ENCODE data around the gene JAKMIP1.

Gene JAKMIP1

GRCh38 chr4:6043843-6044242 is 156.5 kb downstream of the JAKMIP1 start:
- DNase-seq (ENCODE audit: low spot score), result no peak

DNA sequence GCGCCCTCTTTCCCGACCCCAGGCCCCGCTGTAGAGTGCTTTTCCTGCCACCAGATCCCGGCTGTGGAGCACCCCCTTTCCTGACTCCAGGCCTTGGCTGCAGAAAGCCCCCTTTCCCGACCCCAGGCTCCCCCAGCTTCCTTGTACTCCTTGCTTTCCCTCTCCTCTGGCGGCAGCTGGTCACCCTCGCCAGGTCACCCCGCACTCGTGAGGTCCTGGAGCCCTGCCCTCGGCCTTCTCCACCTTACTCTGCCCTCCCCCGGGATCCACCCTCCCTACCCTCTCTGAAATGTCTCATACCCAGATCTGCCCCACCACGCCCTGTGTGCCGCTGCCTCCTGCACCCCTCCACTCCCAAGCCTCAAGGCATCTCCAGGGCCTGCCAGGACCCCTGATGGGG is 157.2 kb downstream of the JAKMIP1 start:
- no peak for DNase-seq (ENCODE audit: low spot score)

- no peak for DNase-seq (ENCODE audit: low spot score)
Observed at GRCh38 chr4:6042293-6043063, 157.9 kb downstream of the JAKMIP1 start.

- no peak for DNase-seq (ENCODE audit: low spot score)
Observed at GRCh38 chr4:6041800-6042199, 158.5 kb downstream of the JAKMIP1 start.

DNA sequence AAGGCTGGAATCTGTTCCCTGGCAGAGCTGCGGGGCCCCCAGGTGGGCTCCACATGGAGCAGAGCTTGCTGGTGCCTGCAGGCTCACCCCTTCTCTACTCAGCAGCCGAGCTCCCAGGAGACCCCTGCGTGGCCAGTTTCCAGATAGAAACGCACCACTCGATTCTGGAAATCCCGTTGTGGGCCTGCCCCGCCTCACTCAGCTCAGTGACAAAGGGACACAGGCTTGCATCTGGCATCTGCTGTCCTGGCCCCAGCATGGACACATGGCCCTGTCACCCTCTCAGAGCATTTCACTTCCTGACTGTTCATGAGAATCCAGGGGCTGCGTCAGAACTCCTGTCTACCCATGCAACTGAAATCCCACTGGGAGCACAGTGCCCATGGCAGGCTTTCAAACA is 161.6 kb downstream of the JAKMIP1 start:
- DNase-seq (ENCODE audit: low spot score), result no peak

- DNase-seq (ENCODE audit: low spot score), result no peak
Observed at GRCh38 chr4:6035786-6036185, 164.6 kb downstream of the JAKMIP1 start.

GRCh38 chr4:6033381-6033780 is 167.0 kb downstream of the JAKMIP1 start:
- DNase-seq (ENCODE audit: low spot score), result no peak

- no peak for DNase-seq (ENCODE audit: low spot score)
Observed at GRCh38 chr4:6032249-6033244, 167.8 kb downstream of the JAKMIP1 start.

GRCh38 chr4:6031846-6032245 is 168.5 kb downstream of the JAKMIP1 start:
- DNase-seq (ENCODE audit: low spot score), result no peak

- DNase-seq (ENCODE audit: low spot score), result no peak
Observed at GRCh38 chr4:6030679-6031078, 169.7 kb downstream of the JAKMIP1 start.

DNA sequence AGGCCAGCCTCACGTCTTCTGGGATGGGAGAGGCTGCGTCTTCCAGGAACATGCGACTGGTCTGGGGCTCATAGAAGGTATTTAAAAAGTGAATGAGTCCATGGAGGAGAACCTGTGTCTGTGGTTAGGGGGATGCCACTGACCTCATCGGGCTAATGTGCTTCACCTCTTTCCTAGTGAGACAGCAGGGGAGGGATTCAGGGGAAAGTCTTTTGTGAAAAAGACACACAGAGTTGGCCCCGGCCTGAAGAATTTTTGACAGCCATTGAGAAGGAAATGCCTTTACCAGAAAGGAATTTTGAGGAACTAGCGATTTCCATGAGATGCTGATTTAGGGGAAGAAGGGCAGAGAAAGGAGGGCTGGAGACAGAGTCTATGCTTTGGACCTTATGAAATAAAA is 171.1 kb downstream of the JAKMIP1 start:
- no peak for DNase-seq (ENCODE audit: low spot score)

- no peak for DNase-seq (ENCODE audit: low spot score)
Observed at GRCh38 chr4:6028168-6028567, 172.2 kb downstream of the JAKMIP1 start.

DNA sequence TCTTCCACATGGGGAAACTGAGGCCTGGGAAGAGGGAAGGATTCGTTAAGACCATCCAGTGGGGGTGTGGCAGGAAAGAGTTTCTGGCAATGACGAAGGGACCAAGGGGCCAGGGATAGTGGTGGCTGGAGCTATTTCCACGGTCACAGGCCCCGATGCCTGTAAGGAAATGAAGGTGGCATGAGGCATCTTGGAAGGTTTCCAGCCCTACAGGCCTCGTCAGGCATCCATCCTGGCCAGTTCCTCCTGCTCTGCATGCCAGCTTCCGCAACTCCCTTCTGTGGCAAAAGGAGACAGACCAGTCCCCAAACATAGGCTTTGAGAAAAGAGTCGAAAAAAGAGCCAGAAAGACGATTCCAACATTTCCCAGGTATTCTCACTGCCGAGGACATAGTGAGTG is 173.0 kb downstream of the JAKMIP1 start:
- no peak for DNase-seq (ENCODE audit: low spot score)

- no peak for DNase-seq (ENCODE audit: low spot score)
Observed at GRCh38 chr4:6024313-6024960, 175.9 kb downstream of the JAKMIP1 start.

DNA sequence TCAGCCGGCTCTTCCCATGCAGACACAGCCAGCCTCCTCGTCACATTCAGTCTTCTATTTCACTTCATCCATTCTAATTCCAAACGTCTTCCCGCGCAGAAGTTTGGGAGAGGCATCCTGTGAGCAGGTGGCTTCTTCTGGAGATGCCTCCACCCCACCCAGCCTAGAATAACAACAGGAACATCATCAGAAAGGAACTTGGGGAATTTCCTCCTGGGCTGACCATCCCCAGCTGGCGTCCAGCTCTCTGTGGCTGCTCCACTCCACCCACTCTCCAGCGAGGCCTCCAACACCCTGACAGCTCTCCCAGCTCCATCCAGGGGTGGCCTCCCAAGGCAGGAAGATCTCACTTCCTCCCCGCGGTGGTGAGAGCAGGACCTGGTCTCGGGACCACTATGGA is 176.6 kb downstream of the JAKMIP1 start:
- DNase-seq (ENCODE audit: low spot score), result no peak

- DNase-seq (ENCODE audit: low spot score), result no peak
Observed at GRCh38 chr4:6022607-6023288, 177.6 kb downstream of the JAKMIP1 start.

DNA sequence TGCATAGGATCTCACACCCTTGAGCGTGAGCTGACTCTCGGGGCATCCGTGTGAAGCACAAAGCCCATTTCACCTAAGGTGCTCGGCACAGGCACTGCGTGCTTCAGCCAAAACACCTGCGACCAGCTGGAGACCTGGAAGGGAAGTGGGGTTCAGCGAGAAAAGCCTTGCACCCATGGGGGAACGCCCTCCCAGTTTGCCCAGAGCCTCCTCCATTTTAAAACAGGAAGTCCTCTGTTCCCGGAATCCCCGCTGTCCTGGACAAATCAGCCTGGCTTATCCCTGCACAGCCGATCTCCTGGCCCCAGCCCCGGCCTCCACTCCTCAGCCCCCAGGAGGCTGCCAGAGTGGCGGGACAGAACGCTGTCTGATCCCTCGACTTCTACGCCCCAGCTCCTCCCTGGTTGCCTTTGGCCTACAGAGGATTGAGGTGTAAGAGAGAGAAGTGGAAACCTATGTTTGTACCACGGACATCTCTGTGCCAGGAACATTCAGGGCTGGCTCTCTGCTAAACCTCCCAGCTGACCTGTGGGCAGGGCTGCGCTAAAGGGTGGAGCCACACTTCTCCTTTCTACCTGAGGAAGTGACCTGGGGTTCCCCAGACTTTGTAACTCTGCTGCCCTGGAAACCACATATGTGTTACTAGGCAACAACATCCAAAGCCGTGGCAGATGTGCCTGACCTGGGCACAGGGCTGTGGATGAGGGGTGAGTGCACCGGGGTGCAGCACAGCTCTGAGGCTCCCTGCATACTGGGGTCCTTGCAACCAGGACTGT is 178.3 kb downstream of the JAKMIP1 start:
- DNase-seq (ENCODE audit: low spot score), result no peak

GRCh38 chr4:6020613-6021012 is 179.7 kb downstream of the JAKMIP1 start:
- no peak for DNase-seq (ENCODE audit: low spot score)

DNA sequence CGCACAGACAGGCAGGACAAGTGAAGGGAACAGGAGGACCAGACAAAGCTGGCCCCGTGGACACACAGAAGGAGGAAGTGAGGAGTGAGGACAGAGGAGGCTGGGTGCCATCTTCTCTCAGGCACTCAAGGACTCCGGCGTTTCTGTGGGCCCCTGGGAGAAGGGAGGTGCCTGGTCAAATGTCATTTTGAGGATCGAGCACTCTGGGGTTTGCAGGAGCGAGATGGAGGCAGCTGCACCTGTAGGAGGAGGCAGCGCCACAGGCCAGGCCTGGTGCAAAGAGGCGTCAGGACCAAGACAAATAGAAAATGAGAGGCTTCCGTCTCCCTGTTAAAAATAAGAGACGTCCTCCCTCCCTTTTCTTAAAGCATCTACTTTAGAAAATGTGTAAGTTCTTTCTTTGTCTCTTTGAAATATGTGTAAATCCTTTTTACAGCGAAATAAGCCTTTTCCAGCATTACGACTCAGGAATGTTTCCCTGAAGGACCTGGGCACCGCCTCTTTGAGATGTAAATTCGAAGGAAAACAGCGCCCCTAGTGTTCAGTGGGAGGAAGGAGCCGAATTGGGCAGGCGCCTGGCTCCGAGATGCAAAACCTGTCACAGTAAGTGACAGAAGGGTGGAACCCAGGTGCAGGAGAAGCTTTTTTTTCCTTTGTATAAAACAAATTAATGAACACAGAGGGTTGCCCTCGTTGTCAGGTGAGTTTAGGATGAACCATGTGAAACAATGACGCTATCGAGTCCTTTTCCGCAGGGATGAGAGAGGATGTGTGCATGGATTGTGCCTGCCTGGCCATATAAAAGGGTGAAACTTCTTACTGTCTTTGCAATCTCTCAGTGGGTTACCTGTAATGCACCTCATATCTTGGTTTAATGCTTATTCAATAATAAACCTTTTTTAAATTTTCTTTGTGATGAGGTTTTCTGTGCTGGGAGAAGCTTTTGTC is 180.8 kb downstream of the JAKMIP1 start:
- DNase-seq (ENCODE audit: low spot score), result peak; percentile 77

DNA sequence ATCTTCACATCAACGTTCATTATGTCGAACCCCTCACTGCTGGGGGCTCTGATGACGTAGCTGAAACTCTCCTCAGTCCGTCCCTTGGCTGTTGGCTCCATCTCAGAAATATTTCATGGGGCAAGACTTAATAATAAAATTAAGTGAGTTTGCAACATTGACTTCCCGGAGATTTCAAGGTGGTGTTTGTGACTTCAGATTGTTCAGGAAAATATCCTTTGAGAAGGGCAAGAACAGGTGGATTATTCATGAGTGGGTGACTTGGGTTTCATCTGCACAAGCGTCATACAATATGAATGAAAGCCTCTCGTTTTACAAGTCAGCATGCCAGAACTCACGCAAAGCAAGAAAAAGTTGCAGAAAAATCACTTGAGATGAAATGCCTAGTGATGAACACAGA is 182.0 kb downstream of the JAKMIP1 start, which contains the start of gene C4orf50:
C4orf50 (minus strand) TSS at position 101 of the 400 bp plus-strand sequence.
- DNase-seq (ENCODE audit: low spot score), result no peak

All from SK-N-DZ (cell line).